ENCODE results near the gene ZNF777.

DNA sequence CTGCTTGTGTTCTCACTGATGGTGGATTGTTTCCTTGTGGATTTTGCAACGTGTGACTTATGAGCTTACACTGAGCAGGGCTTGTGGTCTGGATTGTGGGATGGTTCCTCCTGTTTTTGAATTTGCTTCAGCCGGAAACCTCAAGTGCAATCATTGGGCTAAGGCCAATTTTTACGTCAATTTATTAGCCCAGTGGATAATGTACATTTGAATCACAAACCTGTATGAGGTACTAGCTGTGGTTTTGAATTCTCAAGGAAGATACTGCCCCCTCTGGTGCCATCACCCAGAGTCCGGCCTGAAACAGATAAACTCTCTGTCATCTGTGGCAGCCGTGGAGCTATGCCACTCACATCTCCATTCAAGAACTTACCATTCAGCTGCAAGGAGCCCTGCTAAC, 7.3 kb upstream of the ZNF777 start:
- TF ChIP-seq, protein P1, sequence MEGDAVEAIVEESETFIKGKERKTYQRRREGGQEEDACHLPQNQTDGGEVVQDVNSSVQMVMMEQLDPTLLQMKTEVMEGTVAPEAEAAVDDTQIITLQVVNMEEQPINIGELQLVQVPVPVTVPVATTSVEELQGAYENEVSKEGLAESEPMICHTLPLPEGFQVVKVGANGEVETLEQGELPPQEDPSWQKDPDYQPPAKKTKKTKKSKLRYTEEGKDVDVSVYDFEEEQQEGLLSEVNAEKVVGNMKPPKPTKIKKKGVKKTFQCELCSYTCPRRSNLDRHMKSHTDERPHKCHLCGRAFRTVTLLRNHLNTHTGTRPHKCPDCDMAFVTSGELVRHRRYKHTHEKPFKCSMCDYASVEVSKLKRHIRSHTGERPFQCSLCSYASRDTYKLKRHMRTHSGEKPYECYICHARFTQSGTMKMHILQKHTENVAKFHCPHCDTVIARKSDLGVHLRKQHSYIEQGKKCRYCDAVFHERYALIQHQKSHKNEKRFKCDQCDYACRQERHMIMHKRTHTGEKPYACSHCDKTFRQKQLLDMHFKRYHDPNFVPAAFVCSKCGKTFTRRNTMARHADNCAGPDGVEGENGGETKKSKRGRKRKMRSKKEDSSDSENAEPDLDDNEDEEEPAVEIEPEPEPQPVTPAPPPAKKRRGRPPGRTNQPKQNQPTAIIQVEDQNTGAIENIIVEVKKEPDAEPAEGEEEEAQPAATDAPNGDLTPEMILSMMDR (IDR thresholded peaks at IDR 0.05): no peak; the same call in 1 of the 2 replicates
- TF ChIP-seq ZFX (IDR thresholded peaks at IDR 0.05; ENCODE audit: borderline replicate concordance): no peak

All from 22Rv1 (cell line).